Activated naive CD8-positive, alpha-beta T cell treated with anti-CD3 and anti-CD28 coated beads, Interleukin-2, amount 10 ng/mL, durations not matched to agents 7 days and 5 days (primary cell): ENCODE measurements around the gene ICA1L. TPM values are rescaled to one million over a fixed set of nuclear protein-coding genes. Genes with fewer than 3 reads are reported as not detected.

Source experiments
- ATAC-seq: fragments of 150-1000 bp; cut with Tn5 transposase; one replicate; pipeline ENCODE4 v1.10.0; 2021; ENCODE audit warnings: low read depth, moderate library complexity
- POLR2A ChIA-PET: fragments of 350-600 bp; sonication (Branson Sonifier 250); formaldehyde crosslinking; loops from one replicate; lab custom pipeline; 2021; ENCODE audit warnings: antibody characterized with exemption; lab: Charles Lee
- DNase-seq: peaks from one replicate; pipeline ENCODE4 v3.0.0; 2021
- H3K27ac Mint-ChIP-seq: one replicate; pipeline ENCODE4 v1.8.0; 2022; ENCODE audit warnings: mild to moderate bottlenecking, mixed read lengths
- H3K27me3 Mint-ChIP-seq: one replicate; pipeline ENCODE4 v1.8.0; 2022; ENCODE audit warnings: mild to moderate bottlenecking, moderate library complexity, mixed read lengths
- H3K36me3 Mint-ChIP-seq: one replicate; pipeline ENCODE4 v1.8.0; 2021; ENCODE audit warnings: mild to moderate bottlenecking, mixed read lengths
- H3K4me1 Mint-ChIP-seq: one replicate; pipeline ENCODE4 v1.8.0; 2021; ENCODE audit warnings: mixed read lengths
- H3K4me3 Mint-ChIP-seq: one replicate; pipeline ENCODE4 v1.8.0; 2022; ENCODE audit warnings: mild to moderate bottlenecking, moderate library complexity, mixed read lengths
- H3K9me3 Mint-ChIP-seq: one replicate; pipeline ENCODE4 v1.8.0; 2021; ENCODE audit warnings: mixed read lengths
- total RNA-seq, 2 experiments: library from RNA; stranded (reverse); gene quantifications; one replicate each; pipeline ENCODE4 v1.2.3, GENCODE V29; 2021

ICA1L gene
- total RNA-seq, 2 experiments from 2014 or later: 4.5 to 5.8 TPM

- ATAC-seq: no peak
- Mint-ChIP-seq H3K27me3 (no peaks in the 10 kb centered on the region), H3K4me3 (no peak overlapping the region), H3K27ac (no peak overlapping the region), H3K9me3 (peaks cover 5% of the 10 kb centered on the region), H3K36me3 (peaks cover 49% of the 10 kb centered on the region), H3K4me1 (peaks cover 38% of the 10 kb centered on the region)
- POLR2A ChIA-PET: interaction anchor here (0.6 to 1.4 kb wide), 2 partner anchors 12 to 130 kb away, joined by 3 to 8 read pairs; partner anchors contain the start of gene FAM117B
- no peak for DNase-seq
Measured at GRCh38 chr2:202764991-202765390, 106.6 kb downstream of the ICA1L start.

GRCh38 chr2:202763916-202764315 lies 107.7 kb downstream of the ICA1L start:
- peaks cover 35% of the 10 kb centered on the region for H3K4me1 Mint-ChIP-seq
- peak overlapping the region; percentile 74 for H3K27ac Mint-ChIP-seq
- no peak for ATAC-seq
- POLR2A ChIA-PET: no interaction called here
- H3K36me3 Mint-ChIP-seq: peaks cover 48% of the 10 kb centered on the region
- H3K27me3 Mint-ChIP-seq: no peaks in the 10 kb centered on the region
- H3K4me3 Mint-ChIP-seq: peak overlapping the region; percentile 66
- H3K9me3 Mint-ChIP-seq: peaks cover 5% of the 10 kb centered on the region
- no peak for DNase-seq

GRCh38 chr2:202762556-202762955 lies 109.0 kb downstream of the ICA1L start:
- no peak for DNase-seq
- H3K4me3 Mint-ChIP-seq: peak overlapping the region; percentile 66
- POLR2A ChIA-PET: interaction anchor here (0.9 to 1.0 kb wide), 2 partner anchors 120 to 127 kb away, joined by 3 to 6 read pairs; partner anchors contain the start of gene FAM117B

GRCh38 chr2:202760848-202761247 lies 110.7 kb downstream of the ICA1L start:
- Mint-ChIP-seq H3K27ac (no peak overlapping the region), H3K36me3 (peaks cover 44% of the 10 kb centered on the region), H3K27me3 (no peaks in the 10 kb centered on the region), H3K9me3 (peaks cover 3% of the 10 kb centered on the region), H3K4me1 (peaks cover 31% of the 10 kb centered on the region), H3K4me3 (no peak overlapping the region)
- DNase-seq: no peak
- no peak for ATAC-seq
- POLR2A ChIA-PET: interaction anchor here (1.1 kb wide), 1 partner anchor 124 kb away, joined by 3 read pairs; no protein-coding TSS in a partner anchor

More at GRCh38 chr2:202762556-202762955, 109.0 kb downstream of the ICA1L start:
- Mint-ChIP-seq H3K27me3 (no peaks in the 10 kb centered on the region), H3K4me1 (peaks cover 33% of the 10 kb centered on the region), H3K36me3 (peaks cover 46% of the 10 kb centered on the region), H3K27ac (peak overlapping the region; percentile 80), H3K9me3 (peaks cover 3% of the 10 kb centered on the region)
- ATAC-seq: peak; percentile 85

GRCh38 chr2:202758604-202759003 lies 113.0 kb downstream of the ICA1L start:
- Mint-ChIP-seq H3K4me1 (peaks cover 22% of the 10 kb centered on the region), H3K4me3 (no peak overlapping the region), H3K27ac (no peak overlapping the region), H3K27me3 (no peaks in the 10 kb centered on the region), H3K9me3 (peaks cover 1% of the 10 kb centered on the region), H3K36me3 (peaks cover 32% of the 10 kb centered on the region)
- DNase-seq (no peak), ATAC-seq (no peak)
- POLR2A ChIA-PET: interaction anchor here (0.5 kb wide), 1 partner anchor 775 kb away, joined by 3 read pairs; no protein-coding TSS in a partner anchor

GRCh38 chr2:202758128-202758527 lies 113.4 kb downstream of the ICA1L start:
- Mint-ChIP-seq H3K27ac (no peak overlapping the region), H3K27me3 (no peaks in the 10 kb centered on the region), H3K4me1 (peaks cover 21% of the 10 kb centered on the region), H3K36me3 (peaks cover 32% of the 10 kb centered on the region), H3K4me3 (no peak overlapping the region), H3K9me3 (peaks cover 2% of the 10 kb centered on the region)
- ATAC-seq (no peak), DNase-seq (no peak)
- POLR2A ChIA-PET: interaction anchor here (0.5 kb wide), 1 partner anchor 776 kb away, joined by 3 read pairs; no protein-coding TSS in a partner anchor

GRCh38 chr2:202757339-202757738 lies 114.2 kb downstream of the ICA1L start:
- Mint-ChIP-seq H3K9me3 (peaks cover 2% of the 10 kb centered on the region), H3K4me3 (no peak overlapping the region), H3K27me3 (no peaks in the 10 kb centered on the region), H3K27ac (no peak overlapping the region), H3K36me3 (peaks cover 30% of the 10 kb centered on the region), H3K4me1 (peaks cover 14% of the 10 kb centered on the region)
- DNase-seq (no peak), ATAC-seq (no peak)
- POLR2A ChIA-PET: no interaction called here

GRCh38 chr2:202756598-202756997 lies 115.0 kb downstream of the ICA1L start:
- POLR2A ChIA-PET: no interaction called here
- ATAC-seq (no peak), DNase-seq (no peak)
- H3K36me3 Mint-ChIP-seq: peaks cover 33% of the 10 kb centered on the region
- H3K4me3 Mint-ChIP-seq: no peak overlapping the region
- peaks cover 2% of the 10 kb centered on the region for H3K9me3 Mint-ChIP-seq
- peaks cover 12% of the 10 kb centered on the region for H3K4me1 Mint-ChIP-seq
- H3K27me3 Mint-ChIP-seq: no peaks in the 10 kb centered on the region
- H3K27ac Mint-ChIP-seq: no peak overlapping the region

- Mint-ChIP-seq H3K27me3 (no peaks in the 10 kb centered on the region), H3K9me3 (peaks cover 2% of the 10 kb centered on the region), H3K36me3 (peaks cover 32% of the 10 kb centered on the region), H3K4me1 (peaks cover 16% of the 10 kb centered on the region), H3K4me3 (no peak overlapping the region), H3K27ac (peak overlapping the region; percentile 56)
- ATAC-seq (no peak), DNase-seq (no peak)
- POLR2A ChIA-PET: no interaction called here
Measured at GRCh38 chr2:202754936-202755335, 116.6 kb downstream of the ICA1L start.

GRCh38 chr2:202752071-202752470 lies 119.5 kb downstream of the ICA1L start:
- peaks cover 27% of the 10 kb centered on the region for H3K36me3 Mint-ChIP-seq
- H3K4me1 Mint-ChIP-seq: peaks cover 18% of the 10 kb centered on the region
- POLR2A ChIA-PET: interaction anchor here (0.6 kb wide), 3 partner anchors 111 to 434 kb away, joined by 3 read pairs; no protein-coding TSS in a partner anchor
- no peak for DNase-seq
- H3K27ac Mint-ChIP-seq: no peak overlapping the region
- no peaks in the 10 kb centered on the region for H3K27me3 Mint-ChIP-seq
- peak; percentile 67 for ATAC-seq
- peaks cover 2% of the 10 kb centered on the region for H3K9me3 Mint-ChIP-seq
- H3K4me3 Mint-ChIP-seq: no peak overlapping the region

GRCh38 chr2:202750763-202751427 lies 120.7 kb downstream of the ICA1L start:
- Mint-ChIP-seq H3K36me3 (peaks cover 27% of the 10 kb centered on the region), H3K4me3 (peak overlapping the region; percentile 63), H3K27ac (peak overlapping the region; percentile 90), H3K4me1 (peaks cover 18% of the 10 kb centered on the region), H3K27me3 (no peaks in the 10 kb centered on the region), H3K9me3 (peaks cover 4% of the 10 kb centered on the region)
- ATAC-seq (peak; percentile 36), DNase-seq (no peak)
- POLR2A ChIA-PET: interaction anchor here (0.6 kb wide), 1 partner anchor 15 kb away, joined by 3 read pairs; no protein-coding TSS in a partner anchor

GRCh38 chr2:202749477-202749876 lies 122.1 kb downstream of the ICA1L start:
- Mint-ChIP-seq H3K27ac (no peak overlapping the region), H3K36me3 (peaks cover 34% of the 10 kb centered on the region), H3K4me3 (no peak overlapping the region), H3K27me3 (no peaks in the 10 kb centered on the region), H3K9me3 (peaks cover 11% of the 10 kb centered on the region), H3K4me1 (peaks cover 19% of the 10 kb centered on the region)
- POLR2A ChIA-PET: no interaction called here
- no peak for DNase-seq
- no peak for ATAC-seq

GRCh38 chr2:202743613-202744012 lies 128.0 kb downstream of the ICA1L start:
- Mint-ChIP-seq H3K9me3 (peaks cover 27% of the 10 kb centered on the region), H3K4me3 (no peak overlapping the region), H3K27me3 (no peaks in the 10 kb centered on the region), H3K36me3 (peaks cover 51% of the 10 kb centered on the region), H3K4me1 (peaks cover 1% of the 10 kb centered on the region), H3K27ac (no peak overlapping the region)
- DNase-seq: no peak
- ATAC-seq: no peak
- POLR2A ChIA-PET: no interaction called here

GRCh38 chr2:202736826-202737225 lies 134.7 kb downstream of the ICA1L start:
- POLR2A ChIA-PET: interaction anchor here (0.6 kb wide), 1 partner anchor 101 kb away, joined by 3 read pairs; no protein-coding TSS in a partner anchor
- DNase-seq: no peak

More at GRCh38 chr2:202736826-202737225, 134.7 kb downstream of the ICA1L start:
- Mint-ChIP-seq H3K36me3 (peaks cover 44% of the 10 kb centered on the region), H3K4me3 (no peak overlapping the region), H3K4me1 (peaks cover 5% of the 10 kb centered on the region), H3K9me3 (peaks cover 11% of the 10 kb centered on the region), H3K27me3 (no peaks in the 10 kb centered on the region), H3K27ac (no peak overlapping the region)
- ATAC-seq: no peak
